Fibroblast of lung (primary cell): ENCODE measurements around the gene UNC119B. TPM values are rescaled to one million over a fixed set of nuclear protein-coding genes. Genes with fewer than 3 reads are reported as not detected.

ENCODE experiments used
- DNase-seq, 2 donors: peaks; one replicate each; pipeline versions ENCODE4 v3.0.0 to v3.0.0-alpha.2; 2010; ENCODE audit warnings: low read depth in 2 of 2
- H2AFZ ChIP-seq: 2 replicates; pipeline ENCODE4 v1.5.1; 2012; ENCODE audit warnings: low read length, control low read depth, inconsistent platforms
- H3K27ac ChIP-seq: 2 replicates; pipeline ENCODE4 v1.5.1; 2011; ENCODE audit warnings: low read length, control low read depth; ENCODE audit not compliant: insufficient read depth
- H3K27me3 ChIP-seq: 2 replicates; pipeline ENCODE4 v1.5.1; 2011; ENCODE audit warnings: mild to moderate bottlenecking, low read length; ENCODE audit not compliant: control insufficient read depth, insufficient read depth
- H3K36me3 ChIP-seq: 2 replicates; pipeline ENCODE4 v1.5.1; 2011; ENCODE audit warnings: low read length; ENCODE audit not compliant: control insufficient read depth, insufficient read depth
- H3K4me1 ChIP-seq: 2 replicates; pipeline ENCODE4 v1.5.1; 2011; ENCODE audit warnings: low read length; ENCODE audit not compliant: control insufficient read depth, insufficient read depth; ENCODE audit errors: extremely low read depth
- H3K4me2 ChIP-seq: 2 replicates; pipeline ENCODE4 v1.5.1; 2011; ENCODE audit warnings: low read length, control low read depth; ENCODE audit not compliant: insufficient read depth; ENCODE audit errors: extremely low read depth
- H3K4me3 ChIP-seq, 4 experiments: fragments of 200-600 bp in 1 of 4; sonication (generic) in 1 of 4; replicated peaks in 1 of 4; 2 replicates each; pipeline ENCODE4 v1.5.1; 2011 to 2016; ENCODE audit warnings: low read length in 4 of 4, low read depth in 3 of 4, mild to moderate bottlenecking in 3 of 4, control low read depth in 2 of 4, inconsistent platforms in 1 of 4, mixed read lengths in 1 of 4; ENCODE audit not compliant: insufficient read depth in 1 of 4; ENCODE audit errors: control extremely low read depth in 1 of 4
- H3K79me2 ChIP-seq: 2 replicates; pipeline ENCODE4 v1.5.1; 2012; ENCODE audit warnings: mild to moderate bottlenecking, low read length, inconsistent platforms; ENCODE audit not compliant: control insufficient read depth, insufficient read depth
- H3K9ac ChIP-seq: 2 replicates; pipeline ENCODE4 v1.5.1; 2011; ENCODE audit warnings: mild to moderate bottlenecking, low read length, control low read depth; ENCODE audit not compliant: insufficient read depth
- H3K9me3 ChIP-seq: 2 replicates; pipeline ENCODE4 v1.5.1; 2012; ENCODE audit warnings: low read depth, low read length; ENCODE audit not compliant: control insufficient read depth, insufficient read depth
- H4K20me1 ChIP-seq: 2 replicates; pipeline ENCODE4 v1.5.1; 2011; ENCODE audit warnings: low read length; ENCODE audit not compliant: control insufficient read depth, insufficient read depth; ENCODE audit errors: extremely low read depth
- EZH2 ChIP-seq: IDR thresholded peaks from 2 replicates; pipeline ENCODE4 v1.5.1; 2012; ENCODE audit warnings: low read length, control low read depth, mild to moderate bottlenecking; ENCODE audit errors: missing control alignments
- polyA minus RNA-seq: library from RNA; depleted of rRNA, polyadenylated mRNA; stranded (reverse); fragments of >200 nt; gene quantifications from 2 replicates; pipeline ENCODE4 v1.2.3, GENCODE V29; 2011; ENCODE audit warnings: low replicate concordance
- polyA plus RNA-seq, 2 donors: library from polyadenylated mRNA; depleted of rRNA in 1 of 2; stranded (reverse) in 1 of 2; unstranded in 1 of 2; fragments of >200 nt; gene quantifications; 2 replicates each; pipeline ENCODE4 v1.2.1, GENCODE V29; 2011 to 2012; ENCODE audit warnings: missing spikeins in 1 of 2
- total RNA-seq: library from RNA; depleted of rRNA; stranded (reverse); fragments of >200 nt; gene quantifications from 2 replicates; pipeline ENCODE4 v1.2.1, GENCODE V29; 2014
- TF ChIP-seq, protein P1 (sequence below), 2 donors: IDR thresholded peaks in 1 of 2; conservative IDR thresholded peaks in 1 of 2; 1 replicate in 1 of 2; 2 replicates in 1 of 2; pipeline ENCODE4 v1.5.1; 2011 to 2012; ENCODE audit warnings: low read length in 2 of 2, control low read depth in 1 of 2, inconsistent platforms in 1 of 2, low read depth in 1 of 2, mild to moderate bottlenecking in 1 of 2

Gene UNC119B
- total RNA-seq (22.9 and 29.1 TPM in 2 replicates), polyA plus RNA-seq (29.1 and 31.2 TPM in 2 replicates), polyA minus RNA-seq (14.9 and 26.1 TPM in 2 replicates)
- polyA plus RNA-seq (2012): 19.5 and 21.1 TPM in 2 replicates

DNA sequence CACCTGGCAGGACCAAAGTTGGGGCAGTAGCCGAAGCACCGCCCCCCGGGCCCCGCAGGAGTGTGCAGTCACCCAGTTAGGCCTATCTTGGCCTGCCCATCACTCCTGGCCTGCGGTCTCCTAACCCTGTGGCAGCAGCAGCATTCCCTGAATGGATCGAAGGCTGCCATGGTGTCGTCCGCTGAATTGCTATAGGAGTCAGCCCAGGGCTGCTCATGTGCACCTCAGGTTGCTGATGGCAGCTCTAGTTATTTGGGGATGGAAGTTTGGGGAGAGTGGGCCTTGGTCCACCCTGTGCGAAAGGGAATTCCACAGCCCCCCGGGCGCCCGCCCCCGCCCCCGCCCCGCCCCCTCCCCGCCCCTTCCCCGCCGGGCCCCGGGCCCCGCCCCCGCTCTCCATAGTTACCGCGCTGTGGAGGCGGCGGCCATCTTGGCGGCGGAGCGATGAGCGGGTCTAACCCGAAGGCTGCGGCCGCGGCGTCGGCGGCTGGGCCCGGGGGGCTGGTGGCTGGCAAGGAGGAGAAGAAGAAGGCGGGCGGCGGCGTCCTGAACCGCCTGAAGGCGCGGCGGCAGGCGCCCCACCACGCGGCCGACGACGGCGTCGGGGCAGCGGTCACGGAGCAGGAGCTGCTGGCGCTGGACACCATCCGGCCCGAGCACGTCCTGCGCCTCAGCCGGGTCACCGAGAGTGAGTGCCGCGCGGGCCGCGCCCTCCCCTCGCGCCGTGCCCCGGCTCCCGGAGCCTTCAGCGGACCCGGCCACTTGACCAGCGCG is at the start of gene UNC119B:
UNC119B (plus strand) TSS at position 428 of the 774 bp plus-strand sequence; CDS start at position 445, 17 bp downstream.
- H3K36me3 ChIP-seq: peaks cover 4% of the 10 kb centered on the region
- H4K20me1 ChIP-seq: no peaks in the 10 kb centered on the region
- TF ChIP-seq, protein P1, sequence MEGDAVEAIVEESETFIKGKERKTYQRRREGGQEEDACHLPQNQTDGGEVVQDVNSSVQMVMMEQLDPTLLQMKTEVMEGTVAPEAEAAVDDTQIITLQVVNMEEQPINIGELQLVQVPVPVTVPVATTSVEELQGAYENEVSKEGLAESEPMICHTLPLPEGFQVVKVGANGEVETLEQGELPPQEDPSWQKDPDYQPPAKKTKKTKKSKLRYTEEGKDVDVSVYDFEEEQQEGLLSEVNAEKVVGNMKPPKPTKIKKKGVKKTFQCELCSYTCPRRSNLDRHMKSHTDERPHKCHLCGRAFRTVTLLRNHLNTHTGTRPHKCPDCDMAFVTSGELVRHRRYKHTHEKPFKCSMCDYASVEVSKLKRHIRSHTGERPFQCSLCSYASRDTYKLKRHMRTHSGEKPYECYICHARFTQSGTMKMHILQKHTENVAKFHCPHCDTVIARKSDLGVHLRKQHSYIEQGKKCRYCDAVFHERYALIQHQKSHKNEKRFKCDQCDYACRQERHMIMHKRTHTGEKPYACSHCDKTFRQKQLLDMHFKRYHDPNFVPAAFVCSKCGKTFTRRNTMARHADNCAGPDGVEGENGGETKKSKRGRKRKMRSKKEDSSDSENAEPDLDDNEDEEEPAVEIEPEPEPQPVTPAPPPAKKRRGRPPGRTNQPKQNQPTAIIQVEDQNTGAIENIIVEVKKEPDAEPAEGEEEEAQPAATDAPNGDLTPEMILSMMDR (conservative IDR thresholded peaks at IDR 0.05 in 1 of 2, IDR thresholded peaks at IDR 0.05 in 1 of 2; ENCODE audit: low read depth in 1 of 2, low read length in 2 of 2): no peak
- TF ChIP-seq EZH2: no peak
- H2AFZ ChIP-seq: peak within 1 kb of the TSS; percentile 87
- H3K27ac ChIP-seq: peak within 1 kb of the TSS; percentile 76
- H3K9ac ChIP-seq: peak within 1 kb of the TSS; percentile 82
- no peaks in the 10 kb centered on the region for H3K27me3 ChIP-seq
- H3K4me3 ChIP-seq: peak within 1 kb of the TSS; percentile 70 to 92 (median 80)
- H3K79me2 ChIP-seq: peaks cover 19% of the 10 kb centered on the region
- peaks cover 11% of the 10 kb centered on the region for H3K4me1 ChIP-seq
- peak within 1 kb of the TSS; percentile 95 for H3K4me2 ChIP-seq
- H3K9me3 ChIP-seq: no peaks in the 10 kb centered on the region
- DNase-seq: peak in 1 of 2 donors; percentile 66

DNA sequence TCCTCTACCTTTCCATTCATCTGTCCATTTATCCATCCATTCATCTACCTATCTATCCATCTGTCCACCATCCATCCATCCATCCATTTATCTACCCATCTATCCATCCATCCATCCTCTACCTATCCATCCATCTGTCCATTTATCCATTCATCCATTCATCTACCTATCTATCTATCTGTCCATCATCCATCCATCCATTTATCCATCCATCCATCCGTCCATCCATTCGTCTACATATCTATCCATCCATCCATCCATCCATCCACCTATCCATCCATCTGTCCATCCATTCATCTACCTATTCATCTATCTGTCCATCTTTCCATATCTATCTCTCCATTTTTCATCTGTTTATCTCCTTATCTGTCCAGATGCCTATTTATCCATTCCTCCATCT is 48.8 kb upstream of the UNC119B start:
- no peak for TF ChIP-seq EZH2
- TF ChIP-seq, protein P1 (conservative IDR thresholded peaks at IDR 0.05 in 1 of 2, IDR thresholded peaks at IDR 0.05 in 1 of 2; ENCODE audit: low read depth in 1 of 2, low read length in 2 of 2): no peak
- Histone ChIP-seq H3K4me3 (no peak overlapping the region), H2AFZ (no peak overlapping the region), H3K79me2 (no peaks in the 10 kb centered on the region), H3K9me3 (no peaks in the 10 kb centered on the region), H3K9ac (no peak overlapping the region), H3K27me3 (peaks cover 5% of the 10 kb centered on the region), H3K4me1 (no peaks in the 10 kb centered on the region), H3K27ac (no peak overlapping the region), H4K20me1 (no peaks in the 10 kb centered on the region), H3K36me3 (no peaks in the 10 kb centered on the region), H3K4me2 (no peak overlapping the region)
- no peak for DNase-seq

GRCh38 chr12:120662879-120663278 is 47.4 kb upstream of the UNC119B start:
- Histone ChIP-seq H3K79me2 (no peaks in the 10 kb centered on the region), H3K9ac (no peak overlapping the region), H3K4me1 (no peaks in the 10 kb centered on the region), H3K4me3 (no peak overlapping the region), H3K4me2 (no peak overlapping the region), H4K20me1 (no peaks in the 10 kb centered on the region), H2AFZ (no peak overlapping the region), H3K27me3 (peaks cover 5% of the 10 kb centered on the region), H3K27ac (no peak overlapping the region), H3K9me3 (no peaks in the 10 kb centered on the region), H3K36me3 (no peaks in the 10 kb centered on the region)
- TF ChIP-seq EZH2: no peak
- TF ChIP-seq, protein P1 (conservative IDR thresholded peaks at IDR 0.05 in 1 of 2, IDR thresholded peaks at IDR 0.05 in 1 of 2; ENCODE audit: low read depth in 1 of 2, low read length in 2 of 2): no peak
- no peak for DNase-seq
